Measurements from ENCODE around the gene LIG1. TPM values are rescaled to one million over a fixed set of nuclear protein-coding genes. Genes with fewer than 3 reads are reported as not detected.

LIG1 gene
- total RNA-seq, 1 experiment from 2014 or later, result 115 TPM

DNA sequence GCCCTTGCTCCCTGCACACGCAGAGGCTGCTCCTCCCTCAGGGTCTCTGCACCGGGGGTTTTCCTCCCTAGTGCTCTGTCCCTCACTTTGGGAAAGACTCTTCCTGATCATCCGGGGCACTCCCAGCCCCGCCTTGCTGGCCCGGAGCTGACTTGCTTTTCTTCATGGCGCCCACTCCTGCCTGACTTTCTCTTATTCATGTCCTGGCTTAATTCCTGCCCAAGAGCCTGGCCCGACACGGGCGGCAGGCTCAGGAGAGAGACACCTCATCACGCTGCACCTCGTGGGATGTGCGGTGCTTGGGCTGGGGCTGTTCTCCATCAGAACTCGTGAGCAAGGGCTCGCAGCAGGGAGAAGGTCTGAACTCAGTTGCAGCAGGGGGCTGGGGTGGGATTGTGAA lies 47.7 kb downstream of the LIG1 start:
- TF ChIP-seq, protein P1, sequence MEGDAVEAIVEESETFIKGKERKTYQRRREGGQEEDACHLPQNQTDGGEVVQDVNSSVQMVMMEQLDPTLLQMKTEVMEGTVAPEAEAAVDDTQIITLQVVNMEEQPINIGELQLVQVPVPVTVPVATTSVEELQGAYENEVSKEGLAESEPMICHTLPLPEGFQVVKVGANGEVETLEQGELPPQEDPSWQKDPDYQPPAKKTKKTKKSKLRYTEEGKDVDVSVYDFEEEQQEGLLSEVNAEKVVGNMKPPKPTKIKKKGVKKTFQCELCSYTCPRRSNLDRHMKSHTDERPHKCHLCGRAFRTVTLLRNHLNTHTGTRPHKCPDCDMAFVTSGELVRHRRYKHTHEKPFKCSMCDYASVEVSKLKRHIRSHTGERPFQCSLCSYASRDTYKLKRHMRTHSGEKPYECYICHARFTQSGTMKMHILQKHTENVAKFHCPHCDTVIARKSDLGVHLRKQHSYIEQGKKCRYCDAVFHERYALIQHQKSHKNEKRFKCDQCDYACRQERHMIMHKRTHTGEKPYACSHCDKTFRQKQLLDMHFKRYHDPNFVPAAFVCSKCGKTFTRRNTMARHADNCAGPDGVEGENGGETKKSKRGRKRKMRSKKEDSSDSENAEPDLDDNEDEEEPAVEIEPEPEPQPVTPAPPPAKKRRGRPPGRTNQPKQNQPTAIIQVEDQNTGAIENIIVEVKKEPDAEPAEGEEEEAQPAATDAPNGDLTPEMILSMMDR (conservative IDR thresholded peaks at IDR 0.05), result no peak
- WGBS (ENCODE audit: extremely low coverage, insufficient read length, low lambda C conversion rate), result no CpG with 5 or more reads among the region's 14 CpGs
- no peaks in the 10 kb centered on the region for H3K9me3 Mint-ChIP-seq
- Histone ChIP-seq H2BK12ac (ENCODE audit: insufficient read length, low read depth, low read length) (no peak overlapping the region), H2BK20ac (ENCODE audit: low read depth, low read length, poor library complexity, severe bottlenecking) (no peak overlapping the region), H2BK5ac (ENCODE audit: insufficient read length, low read length) (no peak overlapping the region), H2AFZ (ENCODE audit: low read length) (no peak overlapping the region), H4K91ac (ENCODE audit: insufficient read length, low read depth, low read length) (no peak overlapping the region), H3K4me1 (ENCODE audit: insufficient read depth, low read length) (no peaks in the 10 kb centered on the region), H4K8ac (replicated peaks; ENCODE audit: insufficient read length, low read depth, low read length) (no peak overlapping the region), H3K23me2 (ENCODE audit: insufficient read length, low read depth, low read length, poor library complexity, severe bottlenecking) (no peaks in the 10 kb centered on the region), H4K5ac (ENCODE audit: insufficient read length, low read depth, low read length) (no peak overlapping the region), H3K27ac (ENCODE audit: insufficient read length, low read depth, low read length) (no peak overlapping the region), H2BK15ac (ENCODE audit: low read depth, low read length) (no peak overlapping the region), H3K14ac (ENCODE audit: insufficient read depth, low read length) (no peak overlapping the region), H2AK5ac (ENCODE audit: insufficient read length, low read length) (no peak overlapping the region), H3K79me2 (ENCODE audit: insufficient read depth, low read length) (no peaks in the 10 kb centered on the region), H3K56ac (ENCODE audit: insufficient read length, low read depth, low read length) (no peak overlapping the region), H3K9ac (ENCODE audit: extremely low read depth, insufficient read length, low read length) (no peak overlapping the region), H3K23ac (ENCODE audit: insufficient read length, low read depth, low read length) (no peak overlapping the region), H3K4ac (ENCODE audit: low read depth, low read length) (no peak overlapping the region), H3T11ph (ENCODE audit: low read length) (no peak overlapping the region), H2BK120ac (ENCODE audit: low read depth, low read length, poor library complexity, severe bottlenecking) (no peak overlapping the region), H3K79me1 (ENCODE audit: insufficient read depth, low read depth, low read length, poor library complexity, severe bottlenecking) (no peaks in the 10 kb centered on the region), H3K18ac (ENCODE audit: insufficient read length, low read depth, low read length) (no peak overlapping the region), H3K4me2 (ENCODE audit: insufficient read depth, insufficient read length, low read length) (no peak overlapping the region), H3K27me3 (ENCODE audit: insufficient read depth, low read length) (no peaks in the 10 kb centered on the region), H3K9me3 (ENCODE audit: control insufficient read depth, low read depth, low read length) (no peaks in the 10 kb centered on the region), H4K20me1 (ENCODE audit: control insufficient read depth, insufficient read depth, insufficient read length) (no peaks in the 10 kb centered on the region)
- DNase-seq, result peak; percentile 14
- H3K27me3 Mint-ChIP-seq (ENCODE audit: low read depth), result no peaks in the 10 kb centered on the region
- no peak overlapping the region for H3K4me3 Mint-ChIP-seq
- H3K27ac Mint-ChIP-seq, result peak overlapping the region in 1 of 3 experiments; percentile 91; a peak in 1 of 7 replicates
- H3K36me3 Mint-ChIP-seq (ENCODE audit: insufficient read depth in 1 of 3, low read depth in 3 of 3), result peaks cover 53 to 84% (median 83%) of the 10 kb centered on the region in 3 experiments
- peaks cover 8 to 11% of the 10 kb centered on the region in 2 experiments for H3K4me1 Mint-ChIP-seq

Data from H9 (cell line).